Esophagus muscularis mucosa (tissue), 4 donors: ENCODE data around the gene SEL1L3.

Experiments
- CTCF ChIP-seq, 3 experiments: fragments of 200-600 bp in 2 of 3; fragments of 450-650 bp in 1 of 3; sonication (generic) in 2 of 3; IDR thresholded peaks; one replicate each; pipeline ENCODE4 v1.5.1; 2017 to 2019; ENCODE audit warnings: antibody characterized with exemption in 3 of 3, mild to moderate bottlenecking in 2 of 3, moderate library complexity in 1 of 3
- EP300 ChIP-seq: sonication (generic); formaldehyde crosslinking; IDR thresholded peaks from one replicate; pipeline ENCODE4 v1.6.1; 2017; ENCODE audit warnings: antibody characterized with exemption
- POLR2A ChIP-seq: fragments of 450-650 bp; IDR thresholded peaks from one replicate; pipeline ENCODE4 v1.6.1; 2017; ENCODE audit warnings: antibody characterized with exemption, moderate library complexity, mild to moderate bottlenecking, low read depth
- POLR2AphosphoS5 ChIP-seq, 2 donors: sonication (generic); formaldehyde crosslinking; IDR thresholded peaks; one replicate each; pipeline ENCODE4 v1.6.1; 2017; ENCODE audit warnings: antibody characterized with exemption in 2 of 2

- TF ChIP-seq CTCF (IDR thresholded peaks at IDR 0.05): no peak
- TF ChIP-seq POLR2A: no peak
- TF ChIP-seq EP300: no peak
- no peak for TF ChIP-seq POLR2AphosphoS5 (IDR thresholded peaks at IDR 0.05)
These were observed 42.6 kb upstream of the SEL1L3 start for GRCh38 chr4:25905371-25905770.
